Neutrophil (primary cell): ENCODE measurements around the gene NR2F1-AS1.

Experiments used
- H3K27ac ChIP-seq: fragments of 200-600 bp; sonication (generic); 2 replicates; pipeline ENCODE4 v1.5.1; 2016; ENCODE audit warnings: mild to moderate bottlenecking, moderate library complexity
- H3K27me3 ChIP-seq: fragments of 200-600 bp; sonication (generic); 2 replicates; pipeline ENCODE4 v1.6.0; 2016; ENCODE audit warnings: mild to moderate bottlenecking
- H3K36me3 ChIP-seq: fragments of 200-600 bp; sonication (generic); 2 replicates; pipeline ENCODE4 v1.5.1; 2017
- H3K4me1 ChIP-seq, 2 experiments: fragments of 200-600 bp in 1 of 2; sonication (generic) in 1 of 2; 1 replicate in 1 of 2; 2 replicates in 1 of 2; pipeline versions ENCODE4 v1.5.1 to v1.6.1; 2013 to 2016; ENCODE audit warnings: low read depth in 1 of 2, low read length in 1 of 2, mild to moderate bottlenecking in 1 of 2, moderate library complexity in 1 of 2; ENCODE audit not compliant: control insufficient read depth in 1 of 2, insufficient read depth in 1 of 2
- H3K4me3 ChIP-seq, 2 experiments: fragments of 200-600 bp in 1 of 2; sonication (generic) in 1 of 2; 1 replicate in 1 of 2; 2 replicates in 1 of 2; pipeline ENCODE4 v1.5.1; 2013 to 2016; ENCODE audit warnings: low read depth in 1 of 2, low read length in 1 of 2, mild to moderate bottlenecking in 1 of 2, moderate library complexity in 1 of 2
- H3K9me3 ChIP-seq: fragments of 200-600 bp; sonication (generic); 2 replicates; pipeline ENCODE4 v1.5.1; 2016
- TF ChIP-seq, protein P1 (sequence below): fragments of 200-600 bp; sonication (generic); IDR thresholded peaks from 2 replicates; pipeline ENCODE4 v1.5.1; 2016; ENCODE audit warnings: antibody characterized with exemption

NR2F1-AS1 gene

DNA sequence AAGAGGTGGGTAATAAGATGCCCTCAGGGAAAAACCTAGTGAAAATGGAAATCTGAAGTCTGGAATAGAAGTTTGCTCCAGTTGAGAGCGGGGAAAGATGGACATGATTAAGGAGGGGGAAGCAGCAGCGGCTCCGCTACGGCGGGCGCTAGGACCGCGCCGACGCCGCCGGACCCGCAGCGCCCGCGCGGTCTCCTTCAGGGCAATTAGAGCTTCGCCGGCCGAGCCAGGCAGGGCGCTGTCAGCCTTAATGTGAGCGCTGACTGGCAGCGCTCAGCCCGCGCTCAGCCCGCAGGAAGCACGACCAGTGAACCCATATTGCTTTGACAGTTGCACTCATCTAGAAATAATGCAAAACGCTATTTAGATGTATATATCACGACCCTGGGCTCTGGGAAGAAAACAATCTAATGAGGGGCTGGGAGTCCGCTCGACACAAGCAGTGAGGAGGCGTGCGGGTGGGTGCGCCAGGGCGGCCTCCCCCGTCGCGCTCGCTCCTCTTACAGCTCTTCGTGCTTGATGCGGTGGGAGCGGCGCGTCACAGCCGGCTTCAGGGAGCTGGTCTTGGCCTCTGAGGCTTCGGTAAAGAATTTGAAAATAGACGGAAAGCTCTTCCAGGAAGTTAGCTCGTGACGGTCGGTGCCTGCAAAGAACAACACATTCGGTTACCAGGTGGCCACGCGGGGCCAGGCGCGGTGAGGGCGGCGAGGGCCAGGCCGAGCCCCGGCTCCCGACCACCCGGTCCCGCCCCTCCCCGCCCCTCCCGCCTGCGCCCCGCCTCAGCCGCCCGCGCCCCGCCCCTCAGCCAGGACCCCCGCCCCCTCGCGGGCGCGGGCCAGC lies 39.7 kb upstream of the NR2F1-AS1 start:
- TF ChIP-seq, protein P1, sequence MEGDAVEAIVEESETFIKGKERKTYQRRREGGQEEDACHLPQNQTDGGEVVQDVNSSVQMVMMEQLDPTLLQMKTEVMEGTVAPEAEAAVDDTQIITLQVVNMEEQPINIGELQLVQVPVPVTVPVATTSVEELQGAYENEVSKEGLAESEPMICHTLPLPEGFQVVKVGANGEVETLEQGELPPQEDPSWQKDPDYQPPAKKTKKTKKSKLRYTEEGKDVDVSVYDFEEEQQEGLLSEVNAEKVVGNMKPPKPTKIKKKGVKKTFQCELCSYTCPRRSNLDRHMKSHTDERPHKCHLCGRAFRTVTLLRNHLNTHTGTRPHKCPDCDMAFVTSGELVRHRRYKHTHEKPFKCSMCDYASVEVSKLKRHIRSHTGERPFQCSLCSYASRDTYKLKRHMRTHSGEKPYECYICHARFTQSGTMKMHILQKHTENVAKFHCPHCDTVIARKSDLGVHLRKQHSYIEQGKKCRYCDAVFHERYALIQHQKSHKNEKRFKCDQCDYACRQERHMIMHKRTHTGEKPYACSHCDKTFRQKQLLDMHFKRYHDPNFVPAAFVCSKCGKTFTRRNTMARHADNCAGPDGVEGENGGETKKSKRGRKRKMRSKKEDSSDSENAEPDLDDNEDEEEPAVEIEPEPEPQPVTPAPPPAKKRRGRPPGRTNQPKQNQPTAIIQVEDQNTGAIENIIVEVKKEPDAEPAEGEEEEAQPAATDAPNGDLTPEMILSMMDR = no peak
- Histone ChIP-seq H3K4me1 (peaks cover 11 to 15% of the 10 kb centered on the region in 2 experiments), H3K9me3 (no peaks in the 10 kb centered on the region), H3K27ac (no peak overlapping the region), H3K36me3 (no peaks in the 10 kb centered on the region), H3K27me3 (peaks cover 100% of the 10 kb centered on the region), H3K4me3 (peak overlapping the region; percentile 41 to 50)

DNA sequence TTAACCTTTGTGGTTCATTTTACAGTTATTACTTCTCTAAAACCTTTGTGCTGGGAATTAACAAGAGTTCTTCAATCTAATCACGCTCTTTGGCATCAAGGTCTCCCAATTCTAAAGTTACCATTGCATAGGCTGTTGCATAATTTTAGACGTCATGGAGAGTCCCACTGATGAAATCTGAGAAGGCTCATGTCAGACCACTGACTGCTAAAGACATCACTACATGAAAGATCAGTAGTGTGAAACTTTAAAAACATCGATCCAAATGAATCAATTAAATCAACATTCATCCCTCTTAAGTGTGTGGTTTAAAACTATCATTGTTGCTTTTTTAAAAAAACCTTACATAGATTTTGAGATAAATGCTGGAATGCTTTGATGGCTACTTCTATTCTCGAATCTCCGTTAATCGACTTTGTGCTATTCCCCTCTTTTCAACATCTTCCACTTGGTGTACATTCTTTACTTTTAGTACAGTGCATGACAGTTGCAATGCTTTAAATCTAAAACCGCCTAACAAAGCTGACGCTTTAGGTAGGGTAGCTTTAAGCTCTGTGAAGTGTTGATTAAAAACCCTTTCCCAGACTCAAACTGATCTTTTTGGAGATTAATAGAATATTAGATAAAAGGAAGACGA lies 35.6 kb upstream of the NR2F1-AS1 start:
- H3K4me3 ChIP-seq = no peak overlapping the region
- no peaks in the 10 kb centered on the region for H3K9me3 ChIP-seq
- H3K4me1 ChIP-seq = peaks cover 11 to 13% of the 10 kb centered on the region in 2 experiments
- peaks cover 100% of the 10 kb centered on the region for H3K27me3 ChIP-seq
- H3K36me3 ChIP-seq = no peaks in the 10 kb centered on the region
- no peak overlapping the region for H3K27ac ChIP-seq
- TF ChIP-seq, protein P1 = no peak

DNA sequence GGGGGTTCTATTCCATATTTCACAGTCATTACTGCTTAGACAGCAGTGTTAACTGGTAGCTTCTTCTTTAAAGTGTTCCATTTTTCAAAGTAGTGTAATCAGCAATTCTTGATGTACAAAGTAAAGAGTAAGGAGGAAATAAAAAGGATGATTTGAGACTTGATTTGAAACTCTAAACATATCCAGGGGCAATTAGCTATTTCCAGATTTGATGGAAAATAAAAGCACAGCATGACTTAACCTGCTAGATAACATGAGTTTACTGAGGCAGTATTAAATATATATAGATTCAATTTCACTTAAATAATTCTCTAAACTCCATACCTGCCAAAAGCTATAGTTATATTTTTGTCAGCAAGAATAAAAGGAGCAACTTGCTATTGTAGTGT lies 31.8 kb upstream of the NR2F1-AS1 start:
- Histone ChIP-seq H3K4me3 (no peak overlapping the region), H3K27ac (no peak overlapping the region), H3K9me3 (no peaks in the 10 kb centered on the region), H3K4me1 (peaks cover 0 to 3% of the 10 kb centered on the region in 2 experiments), H3K36me3 (no peaks in the 10 kb centered on the region), H3K27me3 (peaks cover 100% of the 10 kb centered on the region)
- TF ChIP-seq, protein P1 = no peak

DNA sequence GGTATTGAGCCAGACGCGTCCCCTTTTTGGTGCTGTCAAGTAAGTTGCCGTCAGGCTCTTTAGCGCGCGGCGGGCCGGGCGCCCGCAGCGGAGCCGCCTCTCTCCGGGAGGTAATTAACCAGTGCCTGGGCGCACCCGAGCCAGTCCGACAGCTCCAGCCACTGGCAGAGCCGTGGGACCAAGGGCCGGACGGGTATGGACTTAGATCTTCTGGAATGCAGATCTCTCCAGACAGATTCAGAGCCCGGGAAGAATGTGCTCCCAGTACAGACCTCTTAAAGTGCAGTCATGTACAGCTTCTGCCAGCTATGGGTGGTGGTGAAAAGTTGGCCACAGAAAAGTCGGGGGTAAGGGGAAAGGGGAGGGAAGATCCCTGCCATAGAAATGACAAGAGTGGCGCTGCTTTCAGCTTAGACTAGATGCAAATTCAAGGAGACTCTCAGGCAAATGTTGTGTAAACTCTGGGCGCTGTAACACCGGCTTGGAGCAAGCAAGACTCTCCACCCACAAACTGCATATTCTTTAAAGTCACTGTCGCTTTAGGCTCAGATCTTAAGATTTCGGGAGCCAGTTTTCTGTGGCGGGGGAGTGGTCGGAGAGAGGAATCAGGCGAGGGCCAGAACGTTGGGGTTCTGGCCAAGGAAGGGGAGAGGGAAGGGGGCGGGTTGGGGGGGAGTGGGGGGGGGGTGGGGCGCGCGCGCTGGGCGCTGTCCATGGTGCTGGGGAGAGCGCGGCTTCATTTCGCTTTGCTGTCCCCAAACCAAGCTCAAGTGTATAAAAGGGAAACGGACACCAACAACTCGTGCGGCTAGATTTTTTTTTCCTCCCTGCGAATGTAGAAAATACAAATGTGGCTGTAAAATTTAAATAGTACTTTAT lies 31.2 kb upstream of the NR2F1-AS1 start:
- no peak overlapping the region for H3K27ac ChIP-seq
- H3K9me3 ChIP-seq = no peaks in the 10 kb centered on the region
- TF ChIP-seq, protein P1 = no peak
- H3K4me1 ChIP-seq = peaks cover 0 to 5% of the 10 kb centered on the region in 2 experiments
- H3K27me3 ChIP-seq = peaks cover 100% of the 10 kb centered on the region
- no peaks in the 10 kb centered on the region for H3K36me3 ChIP-seq
- H3K4me3 ChIP-seq = no peak overlapping the region

GRCh38 chr5:93611273-93611975 lies 30.4 kb upstream of the NR2F1-AS1 start:
- Histone ChIP-seq H3K36me3 (no peaks in the 10 kb centered on the region), H3K9me3 (no peaks in the 10 kb centered on the region), H3K4me1 (peaks cover 0 to 5% of the 10 kb centered on the region in 2 experiments), H3K4me3 (no peak overlapping the region), H3K27me3 (peaks cover 100% of the 10 kb centered on the region), H3K27ac (no peak overlapping the region)
- TF ChIP-seq, protein P1 = no peak
